Dermis blood vessel endothelial cell (primary cell): ENCODE data around the gene CYP2A6. TPM values are rescaled to one million over a fixed set of nuclear protein-coding genes. Genes with fewer than 3 reads are reported as not detected.
"Not testable (repeated sequence)": the region's sequence is repeated elsewhere in the genome, so short reads cannot be mapped to it uniquely, and the experiment has no call there.

Source experiments
- DNase-seq: peaks from one replicate; pipeline ENCODE4 v3.0.0; 2010
- total RNA-seq: library from RNA; depleted of rRNA; stranded (reverse); fragments of >200 nt; gene quantifications from 2 replicates; pipeline ENCODE4 v1.2.3, GENCODE V29; 2014

CYP2A6 gene, protein sequence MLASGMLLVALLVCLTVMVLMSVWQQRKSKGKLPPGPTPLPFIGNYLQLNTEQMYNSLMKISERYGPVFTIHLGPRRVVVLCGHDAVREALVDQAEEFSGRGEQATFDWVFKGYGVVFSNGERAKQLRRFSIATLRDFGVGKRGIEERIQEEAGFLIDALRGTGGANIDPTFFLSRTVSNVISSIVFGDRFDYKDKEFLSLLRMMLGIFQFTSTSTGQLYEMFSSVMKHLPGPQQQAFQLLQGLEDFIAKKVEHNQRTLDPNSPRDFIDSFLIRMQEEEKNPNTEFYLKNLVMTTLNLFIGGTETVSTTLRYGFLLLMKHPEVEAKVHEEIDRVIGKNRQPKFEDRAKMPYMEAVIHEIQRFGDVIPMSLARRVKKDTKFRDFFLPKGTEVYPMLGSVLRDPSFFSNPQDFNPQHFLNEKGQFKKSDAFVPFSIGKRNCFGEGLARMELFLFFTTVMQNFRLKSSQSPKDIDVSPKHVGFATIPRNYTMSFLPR
- total RNA-seq: not detected in 2 replicates

DNA sequence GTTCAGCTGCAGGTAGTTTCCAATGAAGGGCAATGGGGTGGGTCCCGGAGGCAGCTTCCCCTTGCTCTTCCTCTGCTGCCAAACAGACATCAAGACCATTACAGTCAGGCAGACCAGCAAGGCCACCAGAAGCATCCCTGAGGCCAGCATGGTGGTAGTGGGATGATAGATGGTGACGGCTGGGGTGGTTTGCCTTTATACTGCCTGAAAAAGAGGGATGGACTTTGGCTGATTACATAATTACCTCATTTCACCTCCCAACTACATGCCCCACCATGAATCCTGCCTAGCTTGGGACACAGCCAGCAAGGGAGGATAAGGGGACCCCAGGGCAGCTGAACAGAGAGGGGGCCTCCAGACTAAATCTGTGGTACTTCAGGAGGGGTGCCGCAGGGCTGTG, at the start of gene CYP2A6:
CYP2A6 (minus strand) TSS at position 171 of the 400 bp plus-strand sequence; CDS start at position 150, 21 bp downstream.
- not testable (repeated sequence) for DNase-seq

DNA sequence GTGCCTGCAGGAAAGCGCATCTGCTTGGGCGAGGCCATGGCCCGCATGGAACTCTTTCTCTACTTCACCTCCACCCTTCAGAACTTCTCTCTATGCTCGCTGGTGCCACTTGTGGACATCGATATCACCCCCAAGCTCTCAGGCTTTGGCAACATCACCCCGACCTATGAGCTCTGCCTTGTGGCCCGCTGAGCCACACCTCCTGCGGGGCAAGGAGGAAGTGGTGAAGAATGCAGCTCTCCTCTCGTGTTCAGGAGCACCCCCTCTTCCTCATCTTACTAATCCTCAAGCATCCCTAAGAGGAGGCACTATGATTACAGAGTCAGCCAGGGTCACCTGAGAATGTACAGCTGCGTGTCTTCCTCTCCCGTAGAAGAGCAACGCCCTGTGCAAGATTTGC, 49.7 kb upstream of the CYP2A6 start:
- not testable (repeated sequence) for DNase-seq

DNA sequence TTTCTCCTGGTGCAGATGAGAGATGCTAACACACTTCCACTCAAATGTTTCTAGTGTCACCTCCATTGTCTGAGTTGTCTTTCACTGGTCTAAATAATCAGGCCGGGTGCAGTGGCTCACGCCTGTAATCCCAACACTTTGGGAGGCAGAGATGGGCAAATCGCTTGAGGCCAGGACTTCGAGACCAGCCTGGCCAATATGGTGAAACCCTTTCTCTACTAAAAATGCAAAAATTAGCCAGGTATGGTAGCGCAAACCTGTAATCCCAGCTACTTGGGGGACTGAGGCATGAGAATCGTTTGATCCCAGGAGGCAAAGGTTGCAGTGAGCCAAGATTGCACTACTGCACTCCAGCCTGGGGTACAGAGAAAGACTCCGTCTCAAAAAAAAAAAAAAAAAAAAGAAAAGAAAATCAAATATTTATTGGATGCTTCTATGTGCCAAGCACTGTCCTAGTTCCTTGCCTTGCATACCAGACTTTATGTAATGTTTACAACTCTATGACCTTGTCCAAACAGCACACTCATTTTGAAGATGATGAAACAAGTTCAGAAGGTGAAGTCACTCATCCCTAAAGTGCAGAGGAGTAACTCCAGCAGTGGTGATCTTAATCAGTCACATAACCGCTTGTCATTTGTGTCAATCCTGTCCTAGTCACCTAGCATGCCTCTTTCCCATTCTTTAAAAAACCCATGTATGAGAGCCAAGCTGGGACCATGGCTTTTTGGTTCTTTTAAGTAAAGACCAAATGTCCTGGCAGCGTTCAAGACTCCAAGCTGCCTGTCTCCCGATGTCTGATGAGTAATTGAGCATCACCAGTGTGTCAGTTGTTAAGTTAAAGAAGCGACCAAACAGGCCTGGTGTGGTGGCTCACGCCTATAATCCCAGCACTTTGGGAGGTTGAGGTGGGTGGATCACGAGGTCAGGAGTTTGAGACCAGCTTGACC, 46.9 kb upstream of the CYP2A6 start:
- not testable (repeated sequence) for DNase-seq

DNA sequence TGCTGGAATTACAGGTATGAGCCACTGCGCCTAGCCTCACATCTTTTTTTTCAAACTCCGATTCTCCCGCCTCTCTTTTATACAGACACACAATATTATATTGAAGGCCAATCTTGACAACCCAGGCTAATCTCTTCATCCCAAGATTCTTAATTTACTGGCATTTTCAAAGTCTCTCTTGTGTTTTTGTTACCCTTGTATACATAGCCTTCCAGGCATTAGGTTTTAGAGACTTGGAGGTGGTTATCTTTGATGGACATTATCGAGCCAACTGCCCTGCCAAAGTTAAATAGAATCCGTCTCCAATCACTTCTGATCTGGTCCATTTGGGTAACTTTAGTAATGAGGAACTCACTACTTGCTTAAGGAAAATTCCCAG, 46.2 kb upstream of the CYP2A6 start:
- no peak for DNase-seq

DNA sequence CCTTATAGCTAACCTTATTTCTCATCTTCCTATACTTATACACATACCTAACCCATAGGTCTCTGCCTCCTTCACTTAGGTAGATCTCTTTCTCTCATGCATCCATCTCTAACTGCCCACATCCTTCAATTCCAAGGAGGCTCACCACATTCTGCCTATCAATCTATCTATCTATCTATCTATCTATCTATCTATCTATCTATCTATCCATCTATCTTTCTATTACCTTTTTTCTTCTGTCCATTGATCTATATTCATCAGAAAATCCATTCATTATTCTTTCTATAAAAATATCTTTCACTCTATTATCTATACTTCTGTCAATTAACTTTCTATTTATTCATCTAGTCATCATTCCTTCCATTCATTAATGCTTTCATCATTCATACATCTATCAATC, 42.9 kb upstream of the CYP2A6 start:
- DNase-seq: no peak

DNA sequence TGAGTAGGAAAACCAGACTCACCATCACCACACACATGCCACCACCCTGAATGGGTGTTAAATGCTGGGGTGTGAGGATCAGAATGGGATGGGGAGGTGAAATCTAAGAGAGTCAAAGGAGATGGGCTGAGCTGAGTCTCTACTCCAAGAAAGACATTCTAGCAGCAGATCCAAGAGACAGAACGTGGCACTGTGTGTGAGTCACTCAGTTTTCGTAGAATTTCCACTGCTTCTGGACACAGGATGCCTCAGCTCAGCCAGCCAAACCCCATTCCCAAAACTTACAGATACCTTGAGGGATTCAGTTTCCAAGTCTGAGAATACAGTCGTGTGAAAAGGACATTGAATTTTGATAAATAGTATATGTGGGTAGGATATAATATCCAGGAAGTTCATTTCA, 39.1 kb upstream of the CYP2A6 start:
- DNase-seq: no peak

DNA sequence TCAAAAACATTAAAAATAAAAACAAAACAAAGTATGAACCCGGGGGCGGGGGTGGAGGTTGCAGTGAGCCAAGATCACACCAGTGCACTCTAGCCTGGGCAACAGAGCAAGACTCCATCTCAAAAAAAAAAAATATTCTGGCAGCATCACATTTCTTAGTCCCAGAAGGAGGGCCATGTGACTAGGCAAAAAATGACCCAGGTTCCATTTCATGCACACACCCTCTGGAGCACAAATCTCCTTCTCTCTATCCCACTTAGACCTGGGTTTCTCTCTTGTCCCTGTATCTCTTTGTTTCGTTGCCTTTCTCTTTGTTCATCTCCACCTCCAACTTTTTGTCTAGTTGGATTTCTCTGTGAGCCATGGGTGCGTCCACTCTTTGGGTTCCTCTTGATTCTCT, 37.9 kb upstream of the CYP2A6 start:
- DNase-seq: no peak

DNA sequence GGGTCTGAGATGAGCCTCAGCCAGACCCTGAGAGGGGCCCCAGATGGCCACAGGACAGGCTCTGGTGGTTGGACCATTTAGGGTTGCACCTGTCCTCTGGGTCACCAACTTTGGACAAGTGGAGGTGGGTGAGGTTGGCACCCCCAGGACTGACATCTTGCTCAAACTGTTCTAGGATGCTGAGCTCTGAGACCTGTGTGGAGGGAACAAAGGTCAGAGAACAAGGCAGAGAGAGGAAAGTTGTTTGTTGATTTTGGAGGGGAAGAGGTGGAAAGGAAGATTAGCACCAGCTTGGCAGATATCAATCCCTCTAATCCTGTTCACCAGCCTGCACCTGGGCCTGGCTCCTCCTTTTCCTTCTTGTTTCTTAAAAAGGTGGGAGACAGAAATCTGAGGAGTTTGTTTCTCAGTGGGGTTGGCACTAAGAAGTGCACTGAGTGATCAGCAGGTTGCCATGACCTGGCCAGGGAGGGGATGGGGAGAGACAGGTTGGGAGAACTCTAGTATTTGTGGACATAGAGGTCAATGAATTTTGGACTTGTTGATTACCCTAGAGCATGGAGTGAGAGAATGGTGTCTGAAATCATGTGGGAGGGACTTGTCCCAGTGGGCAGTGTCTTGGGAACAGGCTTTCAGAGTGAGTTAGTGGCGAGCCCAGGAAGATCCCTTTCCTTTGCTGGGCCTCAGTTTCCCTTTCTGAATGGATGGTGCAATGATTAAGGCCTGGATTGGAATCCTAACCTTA, 34.1 kb upstream of the CYP2A6 start:
- not testable (repeated sequence) for DNase-seq

DNA sequence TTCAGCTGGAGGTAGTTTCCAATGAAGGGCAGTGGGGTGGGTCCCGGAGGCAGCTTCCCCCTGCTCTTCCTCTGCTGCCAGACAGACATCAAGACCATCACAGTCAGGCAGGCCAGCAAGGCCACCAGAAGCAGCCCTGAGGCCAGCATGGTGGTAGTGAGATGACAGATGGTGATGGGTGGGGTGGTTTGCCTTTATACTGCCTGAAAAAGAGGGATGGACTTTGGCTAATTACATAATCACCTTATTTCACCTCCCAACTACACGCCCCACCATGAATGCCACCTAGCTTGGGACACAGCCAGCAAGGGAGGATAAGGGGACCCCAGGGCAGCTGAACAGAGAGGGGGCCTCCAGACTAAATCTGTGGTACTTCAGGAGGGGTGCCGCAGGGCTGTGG, 31.8 kb upstream of the CYP2A6 start, which contains the start of gene CYP2A7:
CYP2A7 (minus strand) TSS at position 170 of the 400 bp plus-strand sequence; CDS start at position 149, 21 bp downstream.
- not testable (repeated sequence) for DNase-seq

DNA sequence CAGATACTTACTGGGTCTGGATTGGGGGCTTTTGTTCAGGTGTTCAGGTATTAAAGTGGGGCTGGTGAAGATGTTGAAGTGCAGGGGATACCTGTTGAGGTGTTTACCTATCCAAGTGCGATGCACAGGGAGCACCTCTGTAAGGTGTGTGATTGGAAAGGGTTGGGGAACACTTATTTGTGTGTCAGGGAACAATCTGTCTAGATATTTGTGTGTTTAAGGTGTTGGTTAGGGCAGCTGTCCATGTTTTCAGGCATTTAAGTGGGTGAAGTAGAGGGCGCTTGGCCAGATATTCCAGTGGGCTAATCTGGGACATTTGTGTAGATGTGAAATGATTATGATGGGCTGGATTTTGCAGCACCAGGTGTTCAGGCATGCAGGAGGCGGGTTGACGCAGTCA, 29.1 kb upstream of the CYP2A6 start:
- DNase-seq: not testable (repeated sequence)

DNA sequence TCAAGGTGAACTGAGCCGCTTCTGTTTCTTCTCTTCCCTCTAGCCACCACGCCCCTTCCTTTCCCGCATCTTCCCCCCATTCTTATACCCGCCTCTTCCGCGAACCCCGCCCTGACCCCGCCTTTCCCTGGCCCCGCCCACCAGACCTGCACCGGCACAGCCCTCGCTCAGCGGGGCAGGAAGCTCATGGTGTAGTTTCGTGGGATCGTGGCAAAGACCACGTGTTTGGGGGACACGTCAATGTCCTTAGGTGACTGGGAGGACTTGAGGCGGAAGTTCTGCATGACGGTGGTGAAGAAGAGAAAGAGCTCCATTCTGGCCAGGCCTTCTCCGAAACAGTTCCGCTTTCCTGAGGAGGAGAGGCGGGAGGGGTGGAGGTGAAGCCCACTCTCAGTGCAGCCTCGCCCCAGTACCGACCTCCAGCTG, 25.3 kb upstream of the CYP2A6 start:
- DNase-seq: not testable (repeated sequence)

DNA sequence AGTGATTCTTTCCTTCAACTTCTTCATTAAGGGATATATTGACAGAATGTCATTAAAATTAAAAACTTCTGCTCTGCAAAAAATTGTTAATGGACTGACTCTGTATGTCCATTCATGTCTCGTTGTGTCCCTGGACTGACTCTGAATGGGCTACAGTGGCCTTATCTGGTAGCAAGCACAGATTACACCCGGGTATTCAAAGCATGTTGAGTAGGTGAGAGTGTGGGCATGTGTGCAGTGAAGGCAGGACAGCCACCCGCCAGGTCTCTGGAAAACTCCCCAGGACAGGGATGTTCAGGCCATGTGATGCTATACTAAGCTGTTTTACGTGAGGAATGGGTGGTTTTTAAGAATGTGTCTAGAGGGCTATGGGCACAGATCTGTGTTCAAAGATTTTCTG, 24.6 kb upstream of the CYP2A6 start:
- DNase-seq: not testable (repeated sequence)

DNA sequence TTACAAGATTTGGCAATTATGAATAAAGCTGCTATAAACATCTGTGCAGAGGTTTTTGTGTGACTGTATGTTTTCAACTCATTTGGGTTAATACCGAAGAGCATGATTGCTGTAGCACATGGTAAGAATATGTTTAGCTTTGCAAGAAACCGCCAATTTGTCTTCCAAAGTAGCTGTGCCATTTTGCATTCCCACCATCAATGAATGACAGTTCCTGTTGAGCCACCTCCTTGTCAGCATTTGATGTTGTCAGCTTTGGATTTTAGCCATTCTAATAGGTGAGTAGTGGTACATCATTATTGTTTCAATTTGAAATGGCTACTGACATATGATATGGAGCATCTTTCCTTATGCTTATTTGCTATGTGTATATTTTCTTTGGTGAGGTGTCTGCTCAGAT, 23.6 kb upstream of the CYP2A6 start:
- not testable (repeated sequence) for DNase-seq

DNA sequence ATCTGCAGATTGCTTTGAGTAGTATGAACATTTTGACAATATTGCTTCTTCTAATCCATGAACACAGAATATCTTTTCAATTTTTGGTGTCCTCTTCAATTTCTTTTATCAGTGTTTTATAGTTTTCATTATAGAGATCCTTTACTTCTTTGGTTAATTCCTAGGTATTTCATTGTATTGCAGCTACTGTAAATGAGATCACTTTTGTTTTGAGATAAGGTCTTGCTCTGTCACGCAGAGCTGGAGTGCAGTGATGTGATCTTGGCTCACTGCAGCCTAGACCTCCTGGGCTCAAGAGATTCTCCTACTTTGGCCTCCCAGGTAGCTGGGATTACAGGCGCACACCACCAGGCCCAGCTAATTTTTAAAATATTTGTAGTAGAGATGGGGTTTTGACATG, 22.0 kb upstream of the CYP2A6 start:
- no peak for DNase-seq

DNA sequence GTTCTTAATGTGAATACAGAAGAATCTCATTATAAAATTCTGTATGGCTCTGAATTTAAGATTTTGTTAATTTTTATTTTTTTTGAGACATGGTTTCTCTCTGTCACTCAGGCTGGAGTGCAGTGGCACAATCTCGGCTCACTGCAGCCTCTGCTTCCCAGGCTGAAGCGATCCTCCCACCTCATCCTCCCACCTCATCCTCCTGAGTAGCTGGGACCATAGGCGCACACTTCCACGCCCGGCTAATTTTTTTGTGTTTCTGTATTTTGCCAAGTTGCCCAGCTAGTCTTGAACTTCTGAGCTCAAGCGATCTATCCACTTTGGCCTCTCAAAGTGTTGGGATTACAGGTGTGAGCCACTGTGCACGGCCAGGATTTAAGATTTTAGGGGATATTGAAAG, 17.5 kb upstream of the CYP2A6 start:
- DNase-seq: no peak

DNA sequence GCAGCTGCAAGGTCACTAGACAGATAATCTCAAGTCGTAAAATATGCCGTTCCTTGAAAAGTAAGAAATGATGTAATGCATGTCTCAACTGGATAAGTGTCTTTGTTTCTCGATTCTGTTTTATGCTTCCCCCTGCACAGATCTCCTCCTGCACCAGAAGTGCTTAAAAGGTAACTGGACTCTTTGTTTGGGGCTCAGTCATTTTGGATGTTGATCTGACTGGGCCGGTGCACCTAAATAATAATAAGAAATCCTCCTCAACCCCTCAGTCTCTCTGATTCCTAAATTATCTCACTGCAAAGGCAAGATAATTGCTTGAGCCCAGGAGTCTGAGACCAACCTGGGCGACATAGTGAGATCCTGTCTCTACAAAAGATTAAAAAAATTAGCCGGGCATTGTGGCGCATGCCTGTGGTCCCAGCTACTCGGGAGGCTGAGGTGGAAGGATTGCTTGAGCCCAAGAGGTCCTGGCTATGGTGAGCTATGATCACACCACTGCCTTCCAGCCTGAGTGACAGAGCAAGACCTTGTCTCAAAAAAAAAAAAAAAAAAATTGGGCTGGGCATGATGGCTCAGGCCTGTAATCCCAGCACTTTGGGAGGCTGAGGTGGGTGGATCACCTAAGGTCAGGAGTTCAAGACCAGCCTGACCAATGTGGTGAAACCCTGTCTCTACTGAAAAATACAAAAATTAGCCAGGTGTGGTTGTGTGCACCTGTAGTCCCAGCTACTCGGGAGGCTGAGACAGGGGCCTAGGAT, 14.7 kb upstream of the CYP2A6 start:
- DNase-seq: not testable (repeated sequence)

DNA sequence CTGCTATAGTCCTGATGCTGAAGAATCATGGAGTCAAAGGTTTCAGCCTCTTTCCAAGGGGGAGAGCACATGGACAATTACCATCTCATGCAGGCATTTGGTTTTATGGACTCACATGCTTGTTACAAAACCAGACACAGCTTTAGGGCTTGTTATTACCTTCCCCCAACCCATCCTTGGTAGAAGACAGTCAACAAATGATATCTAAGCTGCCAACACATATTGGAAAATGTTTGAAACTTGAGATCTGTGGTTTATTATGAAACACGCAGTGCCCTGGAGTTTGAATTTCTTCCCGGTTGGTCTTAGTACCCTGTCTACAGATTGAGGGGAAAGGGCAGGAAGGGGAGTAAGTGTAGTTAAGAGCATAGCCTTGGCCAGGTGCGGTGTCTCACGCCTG, 12.5 kb upstream of the CYP2A6 start:
- DNase-seq: no peak

DNA sequence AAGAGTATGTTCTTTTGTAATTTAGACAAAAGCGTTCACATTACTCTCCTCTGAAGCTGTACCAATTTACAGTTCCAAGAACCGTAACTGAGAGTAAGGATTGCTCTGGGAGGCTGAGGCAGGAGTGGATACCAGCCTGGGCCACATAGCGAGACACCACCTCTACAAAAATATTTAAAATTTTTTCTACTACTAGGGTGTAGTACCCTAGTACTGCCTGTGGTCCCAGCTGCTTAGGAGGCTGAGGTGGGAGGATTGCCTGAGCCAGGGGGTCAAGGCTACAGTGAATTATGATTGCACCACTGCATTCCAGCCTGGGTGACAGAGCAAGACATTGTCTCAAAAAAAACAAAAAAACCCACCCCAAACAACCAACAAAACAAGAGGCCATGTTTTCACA, 12.1 kb upstream of the CYP2A6 start:
- no peak for DNase-seq

DNA sequence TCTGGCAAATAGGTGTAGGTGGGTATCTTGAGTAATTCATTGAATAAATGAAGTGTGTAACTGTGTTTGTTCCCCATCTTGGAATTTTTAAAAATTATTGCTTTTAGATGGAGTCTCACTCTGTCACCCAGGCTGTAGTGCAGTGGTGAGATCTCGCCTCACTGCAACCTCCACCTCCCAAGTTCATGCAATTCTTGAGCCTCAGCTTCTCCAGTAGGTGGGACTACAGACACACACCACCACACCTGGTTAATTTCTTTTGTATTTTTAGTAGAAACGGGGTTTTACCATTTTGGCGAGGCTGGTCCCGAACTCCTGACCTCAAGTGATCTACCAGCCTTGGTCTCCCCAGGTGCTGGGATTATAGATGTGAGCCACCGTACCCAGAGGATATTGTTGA, 7.9 kb upstream of the CYP2A6 start:
- no peak for DNase-seq

DNA sequence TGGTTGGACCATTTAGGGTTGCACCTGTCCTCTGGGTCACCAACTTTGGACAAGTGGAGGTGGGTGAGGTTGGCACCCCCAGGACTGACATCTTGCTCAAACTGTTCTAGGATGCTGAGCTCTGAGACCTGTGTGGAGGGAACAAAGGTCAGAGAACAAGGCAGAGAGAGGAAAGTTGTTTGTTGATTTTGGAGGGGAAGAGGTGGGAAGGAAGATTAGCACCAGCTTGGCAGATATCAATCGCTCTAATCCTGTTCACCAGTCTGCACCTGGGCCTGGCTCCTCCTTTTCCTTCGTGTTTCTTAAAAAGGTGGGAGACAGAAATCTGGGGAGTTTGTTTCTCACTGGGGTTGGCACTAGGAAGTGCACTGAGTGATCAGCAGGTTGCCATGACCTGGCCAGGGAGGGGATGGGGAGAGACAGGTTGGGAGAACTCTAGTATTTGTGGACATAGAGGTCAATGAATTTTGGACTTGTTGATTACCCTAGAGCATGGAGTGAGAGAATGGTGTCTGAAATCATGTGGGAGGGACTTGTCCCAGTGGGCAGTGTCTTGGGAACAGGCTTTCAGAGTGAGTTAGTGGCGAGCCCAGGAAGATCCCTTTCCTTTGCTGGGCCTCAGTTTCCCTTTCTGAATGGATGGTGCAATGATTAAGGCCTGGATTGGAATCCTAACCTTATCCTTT, 2.4 kb upstream of the CYP2A6 start:
- DNase-seq: not testable (repeated sequence)

DNA sequence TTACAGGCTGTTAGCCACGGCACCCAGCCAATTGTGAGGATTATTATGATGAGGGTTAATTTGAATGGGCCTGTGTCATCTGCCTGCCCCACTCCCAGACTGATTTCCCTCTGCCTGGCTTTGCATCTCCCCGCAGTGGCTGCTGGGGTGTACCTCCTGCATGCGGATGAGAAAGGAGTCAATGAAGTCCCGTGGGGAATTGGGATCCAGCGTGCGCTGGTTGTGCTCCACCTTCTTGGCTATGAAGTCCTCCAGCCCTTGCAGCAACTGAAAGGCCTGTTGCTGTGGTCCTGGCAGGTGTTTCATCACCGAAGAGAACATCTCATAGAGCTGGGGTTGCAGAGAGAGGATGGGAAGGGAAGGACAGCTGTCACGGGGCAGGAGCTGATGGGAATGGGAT, 3.5 kb downstream of the CYP2A6 start:
- DNase-seq: not testable (repeated sequence)
